SK-N-SH treated with all-trans-retinoic acid at 6 μM for 48 hours (cell line): ENCODE data around the gene UCMA.

ENCODE experiments used
- CSRNP3 ChIP-seq: fragments of 250-450 bp; sonication (Bioruptor Pico); IDR thresholded peaks from 2 replicates; pipeline ENCODE4 v1.5.1; 2021; ENCODE audit warnings: mild to moderate bottlenecking, moderate library complexity
- TF ChIP-seq, protein P1 (sequence below): fragments of 250-450 bp; sonication (Bioruptor Pico); IDR thresholded peaks from 2 replicates; pipeline ENCODE4 v1.8.0; 2020; ENCODE audit warnings: mild to moderate bottlenecking, moderate library complexity, borderline replicate concordance

- TF ChIP-seq, protein P1, sequence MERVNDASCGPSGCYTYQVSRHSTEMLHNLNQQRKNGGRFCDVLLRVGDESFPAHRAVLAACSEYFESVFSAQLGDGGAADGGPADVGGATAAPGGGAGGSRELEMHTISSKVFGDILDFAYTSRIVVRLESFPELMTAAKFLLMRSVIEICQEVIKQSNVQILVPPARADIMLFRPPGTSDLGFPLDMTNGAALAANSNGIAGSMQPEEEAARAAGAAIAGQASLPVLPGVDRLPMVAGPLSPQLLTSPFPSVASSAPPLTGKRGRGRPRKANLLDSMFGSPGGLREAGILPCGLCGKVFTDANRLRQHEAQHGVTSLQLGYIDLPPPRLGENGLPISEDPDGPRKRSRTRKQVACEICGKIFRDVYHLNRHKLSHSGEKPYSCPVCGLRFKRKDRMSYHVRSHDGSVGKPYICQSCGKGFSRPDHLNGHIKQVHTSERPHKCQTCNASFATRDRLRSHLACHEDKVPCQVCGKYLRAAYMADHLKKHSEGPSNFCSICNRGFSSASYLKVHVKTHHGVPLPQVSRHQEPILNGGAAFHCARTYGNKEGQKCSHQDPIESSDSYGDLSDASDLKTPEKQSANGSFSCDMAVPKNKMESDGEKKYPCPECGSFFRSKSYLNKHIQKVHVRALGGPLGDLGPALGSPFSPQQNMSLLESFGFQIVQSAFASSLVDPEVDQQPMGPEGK (CRISPR knock-in tag), result no peak
- TF ChIP-seq CSRNP3, result no peak
Observed at GRCh38 chr10:13227031-13227430, 7.1 kb downstream of the UCMA start.
